GM23338 (cell line): ENCODE measurements around the gene DAND5. TPM values are rescaled to one million over a fixed set of nuclear protein-coding genes. Genes with fewer than 3 reads are reported as not detected.

Experiments
- ATAC-seq: fragments of 200-7000 bp; cut with Tn5 transposase; 3 replicates; pipeline ENCODE4 v1.9.1; 2020
- DNase-seq: peaks from one replicate; pipeline ENCODE4 v3.0.0-alpha.2; 2015; ENCODE audit warnings: low spot score
- H2AFZ ChIP-seq: fragments of 200-600 bp; sonication (generic); 2 replicates; pipeline ENCODE4 v1.8.0; 2016; ENCODE audit warnings: antibody characterized with exemption, mild to moderate bottlenecking, moderate library complexity
- H3F3A ChIP-seq: fragments of 200-600 bp; sonication (generic); replicated peaks from 2 replicates; pipeline ENCODE4 v1.8.0; 2017; ENCODE audit warnings: antibody characterized with exemption, mixed run types, low read depth
- H3K27ac ChIP-seq: fragments of 200-600 bp; sonication (generic); 2 replicates; pipeline ENCODE4 v1.6.1; 2016; ENCODE audit warnings: low read depth
- H3K27me3 ChIP-seq: fragments of 200-600 bp; sonication (generic); 2 replicates; pipeline ENCODE4 v1.8.0; 2016; ENCODE audit warnings: mild to moderate bottlenecking, mixed run types, moderate library complexity; ENCODE audit not compliant: insufficient read depth
- H3K36me3 ChIP-seq: fragments of 200-600 bp; sonication (generic); 2 replicates; pipeline ENCODE4 v1.8.0; 2016; ENCODE audit warnings: mild to moderate bottlenecking; ENCODE audit not compliant: insufficient read depth
- H3K4me1 ChIP-seq: fragments of 200-600 bp; sonication (generic); 2 replicates; pipeline ENCODE4 v1.8.0; 2016; ENCODE audit warnings: mild to moderate bottlenecking, moderate library complexity; ENCODE audit not compliant: insufficient read depth
- H3K4me2 ChIP-seq: fragments of 200-600 bp; sonication (generic); 2 replicates; pipeline ENCODE4 v1.7.1; 2017; ENCODE audit warnings: mixed run types
- H3K4me3 ChIP-seq: fragments of 200-600 bp; sonication (generic); 2 replicates; pipeline ENCODE4 v1.6.1; 2016; ENCODE audit warnings: mixed run types
- H3K79me2 ChIP-seq: fragments of 200-600 bp; sonication (generic); replicated peaks from 2 replicates; pipeline ENCODE4 v1.8.0; 2017; ENCODE audit warnings: mild to moderate bottlenecking; ENCODE audit not compliant: insufficient read depth
- H3K9me2 ChIP-seq: fragments of 200-600 bp; sonication (generic); 2 replicates; pipeline ENCODE4 v1.8.0; 2017; ENCODE audit not compliant: insufficient read depth
- H4K20me1 ChIP-seq: fragments of 200-600 bp; sonication (generic); replicated peaks from 2 replicates; pipeline ENCODE4 v1.8.0; 2017; ENCODE audit warnings: mild to moderate bottlenecking; ENCODE audit not compliant: insufficient read depth
- H3K27ac Mint-ChIP-seq: 2 replicates; pipeline ENCODE4 v1.8.0; 2020; ENCODE audit warnings: inconsistent platforms, mild to moderate bottlenecking, moderate library complexity, mixed read lengths
- H3K27me3 Mint-ChIP-seq: 3 replicates; pipeline ENCODE4 v1.8.0; 2022; ENCODE audit warnings: low read depth, mild to moderate bottlenecking, moderate library complexity, mixed read lengths, inconsistent platforms; ENCODE audit not compliant: insufficient read depth, poor library complexity
- H3K36me3 Mint-ChIP-seq: 3 replicates; pipeline ENCODE4 v1.8.0; 2021; ENCODE audit warnings: low read depth, mild to moderate bottlenecking, inconsistent platforms, moderate library complexity, mixed read lengths
- H3K4me1 Mint-ChIP-seq: 3 replicates; pipeline ENCODE4 v1.8.0; 2020; ENCODE audit warnings: mild to moderate bottlenecking, inconsistent platforms, mixed read lengths
- H3K4me3 Mint-ChIP-seq: 3 replicates; pipeline ENCODE4 v1.8.0; 2021; ENCODE audit warnings: moderate library complexity, mild to moderate bottlenecking, inconsistent platforms, mixed read lengths
- H3K9me3 Mint-ChIP-seq: 3 replicates; pipeline ENCODE4 v1.8.0; 2020; ENCODE audit warnings: moderate library complexity, mild to moderate bottlenecking, inconsistent platforms, mixed read lengths
- CREB1 ChIP-seq: fragments of 250-450 bp; sonication (Bioruptor Pico); IDR thresholded peaks from 2 replicates; pipeline ENCODE4 v1.5.0; 2020; ENCODE audit warnings: low read depth, mild to moderate bottlenecking, moderate library complexity
- EZH2 ChIP-seq: fragments of 200-600 bp; sonication (generic); IDR thresholded peaks from one replicate; pipeline ENCODE4 v1.8.0; 2017; ENCODE audit warnings: antibody characterized with exemption, mild to moderate bottlenecking, low read depth; ENCODE audit not compliant: unreplicated experiment
- EZH2phosphoT487 ChIP-seq: fragments of 200-600 bp; sonication (generic); IDR thresholded peaks from one replicate; pipeline ENCODE4 v1.8.1; 2018; ENCODE audit warnings: antibody characterized with exemption; ENCODE audit not compliant: unreplicated experiment
- JUNB ChIP-seq: IDR thresholded peaks from one replicate; pipeline ENCODE4 v1.6.1; 2016; ENCODE audit warnings: antibody characterized with exemption; ENCODE audit not compliant: unreplicated experiment
- NANOG ChIP-seq: IDR thresholded peaks from 2 replicates; pipeline ENCODE4 v1.6.1; 2016; ENCODE audit warnings: antibody characterized with exemption, borderline replicate concordance
- STAT1 ChIP-seq: IDR thresholded peaks from one replicate; pipeline ENCODE4 v1.6.1; 2016; ENCODE audit warnings: antibody characterized with exemption; ENCODE audit not compliant: unreplicated experiment
- ZNF114 ChIP-seq: fragments of 250-450 bp; sonication (Bioruptor Pico); IDR thresholded peaks from 2 replicates; pipeline ENCODE4 v1.5.0; 2020; ENCODE audit warnings: mild to moderate bottlenecking, moderate library complexity
- ZNF331 ChIP-seq: fragments of 250-450 bp; sonication (Bioruptor Pico); IDR thresholded peaks from 2 replicates; pipeline ENCODE4 v1.5.0; 2020; ENCODE audit warnings: low read depth, mild to moderate bottlenecking, moderate library complexity
- polyA plus RNA-seq: library from polyadenylated mRNA; unstranded; fragments of >200 nt; fragmentation: Nextera tagmentation; extraction: Ambion mirVana; gene quantifications from 2 replicates; pipeline ENCODE4 v1.2.1, GENCODE V29; 2016
- total RNA-seq: library from RNA; depleted of rRNA; stranded (reverse); fragments of >200 nt; shearing (Covaris generic); gene quantifications from 2 replicates; pipeline ENCODE4 v1.2.3, GENCODE V29; 2014
- TF ChIP-seq, protein P1 (sequence below): IDR thresholded peaks from 2 replicates; pipeline ENCODE4 v1.6.1; 2016; ENCODE audit warnings: antibody characterized with exemption
- TF ChIP-seq, protein P2 (sequence below): fragments of 250-450 bp; sonication (Bioruptor Pico); IDR thresholded peaks from 2 replicates; pipeline ENCODE4 v1.5.0; 2020; ENCODE audit warnings: mild to moderate bottlenecking, moderate library complexity
- TF ChIP-seq, protein P3 (sequence below), 2 experiments: fragments of 200-600 bp in 1 of 2; sonication (generic) in 1 of 2; conservative IDR thresholded peaks; 2 replicates each; pipeline versions ENCODE4 v1.5.1 to v1.6.1; 2016 to 2017; ENCODE audit warnings: antibody characterized with exemption in 2 of 2, low read depth in 2 of 2, mild to moderate bottlenecking in 2 of 2, moderate library complexity in 1 of 2

DAND5 gene
- total and polyA plus RNA-seq, 2 experiments from 2014 or later: 0.18 to 0.28 TPM

DNA sequence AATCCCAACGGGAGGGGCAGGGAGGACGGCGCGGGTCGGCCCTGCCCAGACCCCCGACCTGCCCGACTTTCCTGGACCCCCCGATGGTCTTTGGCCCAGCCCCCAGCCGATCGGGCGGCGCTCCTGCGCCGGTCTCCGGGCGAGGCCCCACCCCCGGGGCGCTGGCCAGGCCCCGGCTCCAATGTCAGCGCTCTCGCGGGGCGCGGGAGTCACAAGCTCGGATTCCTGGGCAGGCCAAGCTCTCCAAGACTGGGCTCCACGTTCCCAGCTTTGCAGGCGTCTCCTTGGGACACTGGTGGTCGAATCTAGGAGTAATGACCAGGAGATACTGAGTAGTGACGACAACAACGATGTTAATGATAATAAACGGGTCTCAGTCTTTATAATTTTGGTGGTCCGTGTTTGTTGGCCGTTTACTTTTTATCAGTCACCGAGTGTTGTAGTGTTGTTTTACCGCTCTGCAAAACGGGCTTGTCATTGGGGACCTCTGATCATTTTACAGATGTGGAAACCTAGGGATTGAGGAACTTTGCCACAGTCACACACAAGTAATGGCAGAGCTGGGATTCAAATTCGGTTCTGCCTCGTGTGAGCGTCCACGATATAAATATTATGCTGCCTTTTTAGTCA, 23.2 kb upstream of the DAND5 start:
- Histone ChIP-seq H3K27me3 (no peaks in the 10 kb centered on the region), H3K4me1 (peaks cover 14% of the 10 kb centered on the region), H3F3A (peaks cover 47% of the 10 kb centered on the region), H3K9me2 (no peaks in the 10 kb centered on the region), H3K4me2 (peak overlapping the region; percentile 82), H3K79me2 (peaks cover 23% of the 10 kb centered on the region), H3K4me3 (peak overlapping the region; percentile 77), H4K20me1 (peaks cover 20% of the 10 kb centered on the region), H3K27ac (peak overlapping the region; percentile 98), H2AFZ (no peak overlapping the region), H3K36me3 (peaks cover 47% of the 10 kb centered on the region)
- H3K27me3 Mint-ChIP-seq: peaks cover 28% of the 10 kb centered on the region
- peaks cover 88% of the 10 kb centered on the region for H3K36me3 Mint-ChIP-seq
- peak overlapping the region; percentile 95 for H3K4me3 Mint-ChIP-seq
- TF ChIP-seq EZH2phosphoT487: no peak
- TF ChIP-seq CREB1 (CRISPR knock-in tag): no peak
- no peak for TF ChIP-seq ZNF331 (CRISPR knock-in tag)
- TF ChIP-seq, protein P1, sequence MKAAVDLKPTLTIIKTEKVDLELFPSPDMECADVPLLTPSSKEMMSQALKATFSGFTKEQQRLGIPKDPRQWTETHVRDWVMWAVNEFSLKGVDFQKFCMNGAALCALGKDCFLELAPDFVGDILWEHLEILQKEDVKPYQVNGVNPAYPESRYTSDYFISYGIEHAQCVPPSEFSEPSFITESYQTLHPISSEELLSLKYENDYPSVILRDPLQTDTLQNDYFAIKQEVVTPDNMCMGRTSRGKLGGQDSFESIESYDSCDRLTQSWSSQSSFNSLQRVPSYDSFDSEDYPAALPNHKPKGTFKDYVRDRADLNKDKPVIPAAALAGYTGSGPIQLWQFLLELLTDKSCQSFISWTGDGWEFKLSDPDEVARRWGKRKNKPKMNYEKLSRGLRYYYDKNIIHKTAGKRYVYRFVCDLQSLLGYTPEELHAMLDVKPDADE: no peak
- no peak for TF ChIP-seq EZH2
- no peak for TF ChIP-seq STAT1
- no peak for TF ChIP-seq NANOG
- TF ChIP-seq, protein P2, sequence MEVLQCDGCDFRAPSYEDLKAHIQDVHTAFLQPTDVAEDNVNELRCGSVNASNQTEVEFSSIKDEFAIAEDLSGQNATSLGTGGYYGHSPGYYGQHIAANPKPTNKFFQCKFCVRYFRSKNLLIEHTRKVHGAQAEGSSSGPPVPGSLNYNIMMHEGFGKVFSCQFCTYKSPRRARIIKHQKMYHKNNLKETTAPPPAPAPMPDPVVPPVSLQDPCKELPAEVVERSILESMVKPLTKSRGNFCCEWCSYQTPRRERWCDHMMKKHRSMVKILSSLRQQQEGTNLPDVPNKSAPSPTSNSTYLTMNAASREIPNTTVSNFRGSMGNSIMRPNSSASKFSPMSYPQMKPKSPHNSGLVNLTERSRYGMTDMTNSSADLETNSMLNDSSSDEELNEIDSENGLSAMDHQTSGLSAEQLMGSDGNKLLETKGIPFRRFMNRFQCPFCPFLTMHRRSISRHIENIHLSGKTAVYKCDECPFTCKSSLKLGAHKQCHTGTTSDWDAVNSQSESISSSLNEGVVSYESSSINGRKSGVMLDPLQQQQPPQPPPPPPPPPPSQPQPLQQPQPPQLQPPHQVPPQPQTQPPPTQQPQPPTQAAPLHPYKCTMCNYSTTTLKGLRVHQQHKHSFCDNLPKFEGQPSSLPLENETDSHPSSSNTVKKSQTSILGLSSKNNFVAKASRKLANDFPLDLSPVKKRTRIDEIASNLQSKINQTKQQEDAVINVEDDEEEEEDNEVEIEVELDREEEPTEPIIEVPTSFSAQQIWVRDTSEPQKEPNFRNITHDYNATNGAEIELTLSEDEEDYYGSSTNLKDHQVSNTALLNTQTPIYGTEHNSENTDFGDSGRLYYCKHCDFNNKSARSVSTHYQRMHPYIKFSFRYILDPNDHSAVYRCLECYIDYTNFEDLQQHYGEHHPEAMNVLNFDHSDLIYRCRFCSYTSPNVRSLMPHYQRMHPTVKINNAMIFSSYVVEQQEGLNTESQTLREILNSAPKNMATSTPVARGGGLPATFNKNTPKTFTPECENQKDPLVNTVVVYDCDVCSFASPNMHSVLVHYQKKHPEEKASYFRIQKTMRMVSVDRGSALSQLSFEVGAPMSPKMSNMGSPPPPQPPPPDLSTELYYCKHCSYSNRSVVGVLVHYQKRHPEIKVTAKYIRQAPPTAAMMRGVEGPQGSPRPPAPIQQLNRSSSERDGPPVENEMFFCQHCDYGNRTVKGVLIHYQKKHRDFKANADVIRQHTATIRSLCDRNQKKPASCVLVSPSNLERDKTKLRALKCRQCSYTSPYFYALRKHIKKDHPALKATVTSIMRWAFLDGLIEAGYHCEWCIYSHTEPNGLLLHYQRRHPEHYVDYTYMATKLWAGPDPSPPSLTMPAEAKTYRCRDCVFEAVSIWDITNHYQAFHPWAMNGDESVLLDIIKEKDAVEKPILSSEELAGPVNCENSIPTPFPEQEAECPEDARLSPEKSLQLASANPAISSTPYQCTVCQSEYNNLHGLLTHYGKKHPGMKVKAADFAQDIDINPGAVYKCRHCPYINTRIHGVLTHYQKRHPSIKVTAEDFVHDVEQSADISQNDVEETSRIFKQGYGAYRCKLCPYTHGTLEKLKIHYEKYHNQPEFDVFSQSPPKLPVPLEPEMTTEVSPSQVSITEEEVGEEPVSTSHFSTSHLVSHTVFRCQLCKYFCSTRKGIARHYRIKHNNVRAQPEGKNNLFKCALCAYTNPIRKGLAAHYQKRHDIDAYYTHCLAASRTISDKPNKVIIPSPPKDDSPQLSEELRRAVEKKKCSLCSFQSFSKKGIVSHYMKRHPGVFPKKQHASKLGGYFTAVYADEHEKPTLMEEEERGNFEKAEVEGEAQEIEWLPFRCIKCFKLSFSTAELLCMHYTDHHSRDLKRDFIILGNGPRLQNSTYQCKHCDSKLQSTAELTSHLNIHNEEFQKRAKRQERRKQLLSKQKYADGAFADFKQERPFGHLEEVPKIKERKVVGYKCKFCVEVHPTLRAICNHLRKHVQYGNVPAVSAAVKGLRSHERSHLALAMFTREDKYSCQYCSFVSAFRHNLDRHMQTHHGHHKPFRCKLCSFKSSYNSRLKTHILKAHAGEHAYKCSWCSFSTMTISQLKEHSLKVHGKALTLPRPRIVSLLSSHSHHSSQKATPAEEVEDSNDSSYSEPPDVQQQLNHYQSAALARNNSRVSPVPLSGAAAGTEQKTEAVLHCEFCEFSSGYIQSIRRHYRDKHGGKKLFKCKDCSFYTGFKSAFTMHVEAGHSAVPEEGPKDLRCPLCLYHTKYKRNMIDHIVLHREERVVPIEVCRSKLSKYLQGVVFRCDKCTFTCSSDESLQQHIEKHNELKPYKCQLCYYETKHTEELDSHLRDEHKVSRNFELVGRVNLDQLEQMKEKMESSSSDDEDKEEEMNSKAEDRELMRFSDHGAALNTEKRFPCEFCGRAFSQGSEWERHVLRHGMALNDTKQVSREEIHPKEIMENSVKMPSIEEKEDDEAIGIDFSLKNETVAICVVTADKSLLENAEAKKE (CRISPR knock-in tag): no peak
- TF ChIP-seq, protein P3, sequence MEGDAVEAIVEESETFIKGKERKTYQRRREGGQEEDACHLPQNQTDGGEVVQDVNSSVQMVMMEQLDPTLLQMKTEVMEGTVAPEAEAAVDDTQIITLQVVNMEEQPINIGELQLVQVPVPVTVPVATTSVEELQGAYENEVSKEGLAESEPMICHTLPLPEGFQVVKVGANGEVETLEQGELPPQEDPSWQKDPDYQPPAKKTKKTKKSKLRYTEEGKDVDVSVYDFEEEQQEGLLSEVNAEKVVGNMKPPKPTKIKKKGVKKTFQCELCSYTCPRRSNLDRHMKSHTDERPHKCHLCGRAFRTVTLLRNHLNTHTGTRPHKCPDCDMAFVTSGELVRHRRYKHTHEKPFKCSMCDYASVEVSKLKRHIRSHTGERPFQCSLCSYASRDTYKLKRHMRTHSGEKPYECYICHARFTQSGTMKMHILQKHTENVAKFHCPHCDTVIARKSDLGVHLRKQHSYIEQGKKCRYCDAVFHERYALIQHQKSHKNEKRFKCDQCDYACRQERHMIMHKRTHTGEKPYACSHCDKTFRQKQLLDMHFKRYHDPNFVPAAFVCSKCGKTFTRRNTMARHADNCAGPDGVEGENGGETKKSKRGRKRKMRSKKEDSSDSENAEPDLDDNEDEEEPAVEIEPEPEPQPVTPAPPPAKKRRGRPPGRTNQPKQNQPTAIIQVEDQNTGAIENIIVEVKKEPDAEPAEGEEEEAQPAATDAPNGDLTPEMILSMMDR (conservative IDR thresholded peaks at IDR 0.05; ENCODE audit: low read depth in 2 of 2): no peak
- TF ChIP-seq JUNB: no peak
- TF ChIP-seq ZNF114: no peak
- no peaks in the 10 kb centered on the region; the same call in 1 of the 3 replicates for H3K9me3 Mint-ChIP-seq
- DNase-seq (peak; percentile 95), ATAC-seq (peak; percentile 87)
- peak overlapping the region; percentile 99 for H3K27ac Mint-ChIP-seq
- H3K4me1 Mint-ChIP-seq: peaks cover 11% of the 10 kb centered on the region
